Measurements from ENCODE around the gene GTF2F1. TPM values are rescaled to one million over a fixed set of nuclear protein-coding genes. Genes with fewer than 3 reads are reported as not detected.
"Not testable (repeated sequence)": the region's sequence is repeated elsewhere in the genome, so short reads cannot be mapped to it uniquely, and the experiment has no call there.

GTF2F1 gene, protein sequence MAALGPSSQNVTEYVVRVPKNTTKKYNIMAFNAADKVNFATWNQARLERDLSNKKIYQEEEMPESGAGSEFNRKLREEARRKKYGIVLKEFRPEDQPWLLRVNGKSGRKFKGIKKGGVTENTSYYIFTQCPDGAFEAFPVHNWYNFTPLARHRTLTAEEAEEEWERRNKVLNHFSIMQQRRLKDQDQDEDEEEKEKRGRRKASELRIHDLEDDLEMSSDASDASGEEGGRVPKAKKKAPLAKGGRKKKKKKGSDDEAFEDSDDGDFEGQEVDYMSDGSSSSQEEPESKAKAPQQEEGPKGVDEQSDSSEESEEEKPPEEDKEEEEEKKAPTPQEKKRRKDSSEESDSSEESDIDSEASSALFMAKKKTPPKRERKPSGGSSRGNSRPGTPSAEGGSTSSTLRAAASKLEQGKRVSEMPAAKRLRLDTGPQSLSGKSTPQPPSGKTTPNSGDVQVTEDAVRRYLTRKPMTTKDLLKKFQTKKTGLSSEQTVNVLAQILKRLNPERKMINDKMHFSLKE
- total RNA-seq: 10 to 100 TPM; 54.1 to 64.8 TPM
- polyA plus RNA-seq: 10 to 100 TPM; 16.3 to 30.1 (median 20.6) TPM
- 97.6 to 133 (median 114) reads per million in 6 experiments for total RNA-seq

DNA sequence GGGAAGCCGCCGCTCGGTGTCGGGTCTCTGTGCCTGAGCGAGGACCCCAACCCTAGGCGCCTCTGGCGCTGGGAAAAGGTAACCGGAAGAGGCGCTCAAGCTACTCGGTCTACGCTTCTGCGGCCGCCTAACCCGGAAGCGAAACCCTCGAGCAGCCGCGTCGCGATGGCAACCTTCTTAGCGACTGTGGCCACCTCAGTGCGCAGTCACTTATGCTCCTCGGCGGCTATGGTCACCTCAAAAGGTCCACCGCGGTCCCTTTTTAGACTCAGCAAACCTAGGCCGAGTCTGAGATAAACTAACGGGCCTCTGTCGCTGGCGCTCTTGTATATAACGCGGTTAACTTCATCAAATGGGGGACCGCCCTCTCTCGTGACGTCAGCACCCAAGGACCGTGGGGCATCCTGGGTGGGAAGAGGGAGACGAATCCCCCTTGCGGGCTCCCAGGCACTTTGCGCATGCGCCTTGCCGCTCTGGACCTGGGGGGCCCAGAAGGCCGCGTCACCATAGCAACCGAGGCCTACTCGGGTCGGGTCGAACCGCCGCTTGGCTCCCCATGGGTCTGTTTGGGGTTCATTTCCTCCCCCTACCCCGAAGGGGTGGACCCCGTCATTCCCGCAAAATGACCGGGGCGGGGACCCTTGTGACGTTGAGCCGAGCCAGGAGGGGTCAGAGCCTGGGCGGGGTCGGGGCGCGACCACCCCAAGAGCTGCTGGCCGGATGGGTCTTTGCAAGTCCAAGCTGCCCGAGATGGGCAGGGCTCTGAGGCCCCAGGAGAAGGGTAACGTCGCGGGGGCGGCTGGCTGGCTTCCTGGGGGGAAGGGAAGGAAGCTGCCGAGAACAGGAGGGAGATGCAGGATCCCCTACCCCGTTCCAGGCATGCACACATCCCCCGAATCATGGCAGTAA, at the start of gene GTF2F1:
Gene GTF2F1, minus strand, starts transcription at position 91 of the 909 bp plus-strand sequence. CDS start 169 bp downstream, outside the sequence.
- peaks cover 0 to 27% (median 4%) of the 10 kb centered on the region in 3 donors for H3K36me3 Mint-ChIP-seq
- H3K27ac Mint-ChIP-seq: peak within 1 kb of the TSS; percentile 89 to 99 (median 99)
- no peaks in the 10 kb centered on the region for H3K27me3 Mint-ChIP-seq
- DNase-seq (peak; percentile 89 to 99 (median 97)), ATAC-seq (peak; percentile 79 to 82)
- POLR2A ChIA-PET: interaction anchor here (1.0 to 3.3 kb wide), 5 partner anchors 20 to 131 kb away, joined by 4 to 21 read pairs (median 10); partner anchors contain the start of genes ALKBH7, CLPP and KHSRP
- peaks cover 19 to 36% (median 28%) of the 10 kb centered on the region in 4 donors for H3K4me1 Mint-ChIP-seq
- H3K4me3 Mint-ChIP-seq: peak within 1 kb of the TSS; percentile 85 to 96 (median 94)
- no peaks in the 10 kb centered on the region for H3K9me3 Mint-ChIP-seq

DNA sequence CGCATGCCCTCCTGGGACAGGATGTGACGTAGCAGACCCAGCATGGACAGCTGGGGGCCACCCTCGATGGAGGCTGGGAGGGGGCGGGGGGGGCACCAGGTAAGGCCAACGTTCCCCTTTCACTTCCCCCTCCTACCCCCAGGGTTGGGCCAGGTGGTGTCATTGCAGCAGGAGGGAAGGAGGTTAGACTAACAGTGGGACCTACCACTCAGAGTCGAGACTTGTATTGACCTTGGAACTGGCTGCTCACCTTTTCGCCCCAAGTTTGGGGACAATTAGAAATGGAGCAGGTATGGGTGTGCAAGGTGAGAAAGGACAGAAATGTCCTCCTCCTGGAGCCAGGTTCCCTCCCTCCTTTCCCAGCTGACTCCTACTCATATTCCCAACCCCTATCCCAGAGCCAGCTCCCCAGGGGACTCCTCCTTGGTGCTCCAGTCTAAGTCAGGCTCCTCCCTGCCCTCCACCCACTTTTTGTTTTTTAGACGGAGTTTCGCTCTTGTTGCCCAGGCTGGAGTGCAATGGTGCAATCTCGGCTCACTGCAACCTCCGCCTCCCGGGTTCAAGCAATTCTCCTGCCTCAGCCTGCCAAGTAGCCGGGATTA, 49.2 kb upstream of the GTF2F1 start:
- no peaks in the 10 kb centered on the region for H3K9me3 Mint-ChIP-seq
- H3K4me3 Mint-ChIP-seq: no peak overlapping the region
- peaks cover 6 to 14% (median 8%) of the 10 kb centered on the region in 3 donors for H3K36me3 Mint-ChIP-seq
- peaks cover 0 to 2% (median 0%) of the 10 kb centered on the region in 4 donors for H3K4me1 Mint-ChIP-seq
- ATAC-seq: no peak
- no peak overlapping the region for H3K27ac Mint-ChIP-seq
- no peak for DNase-seq
- H3K27me3 Mint-ChIP-seq: no peaks in the 10 kb centered on the region
- POLR2A ChIA-PET: no interaction called here

DNA sequence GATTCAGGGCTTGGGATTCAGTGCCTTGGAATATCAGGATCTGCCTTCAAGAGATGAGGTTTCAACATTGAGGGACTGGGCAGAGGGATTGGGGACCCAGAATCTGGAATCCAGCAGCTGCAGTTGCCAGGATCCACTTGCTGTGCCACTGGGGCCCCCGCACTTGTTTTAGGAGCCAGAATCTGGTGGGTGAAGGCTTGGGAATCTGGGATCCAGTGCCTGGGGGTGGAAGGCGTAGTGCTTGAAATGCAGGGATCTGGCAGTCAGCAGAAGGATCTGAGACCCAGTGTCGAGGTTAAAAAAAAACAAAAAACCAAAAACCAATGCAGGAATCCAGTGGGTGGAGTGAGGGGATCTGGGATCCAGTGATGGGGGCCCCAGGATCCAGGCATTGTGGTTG, 47.9 kb upstream of the GTF2F1 start:
- no peaks in the 10 kb centered on the region for H3K27me3 Mint-ChIP-seq
- H3K4me3 Mint-ChIP-seq: no peak overlapping the region
- H3K9me3 Mint-ChIP-seq: no peaks in the 10 kb centered on the region
- ATAC-seq (no peak), DNase-seq (no peak)
- H3K36me3 Mint-ChIP-seq: peaks cover 0 to 7% (median 0%) of the 10 kb centered on the region in 3 donors
- POLR2A ChIA-PET: no interaction called here
- H3K27ac Mint-ChIP-seq: peak overlapping the region in 4 of 10 donors; percentile 10 to 85 (median 66)
- peaks cover 0 to 2% (median 0%) of the 10 kb centered on the region in 4 donors for H3K4me1 Mint-ChIP-seq

DNA sequence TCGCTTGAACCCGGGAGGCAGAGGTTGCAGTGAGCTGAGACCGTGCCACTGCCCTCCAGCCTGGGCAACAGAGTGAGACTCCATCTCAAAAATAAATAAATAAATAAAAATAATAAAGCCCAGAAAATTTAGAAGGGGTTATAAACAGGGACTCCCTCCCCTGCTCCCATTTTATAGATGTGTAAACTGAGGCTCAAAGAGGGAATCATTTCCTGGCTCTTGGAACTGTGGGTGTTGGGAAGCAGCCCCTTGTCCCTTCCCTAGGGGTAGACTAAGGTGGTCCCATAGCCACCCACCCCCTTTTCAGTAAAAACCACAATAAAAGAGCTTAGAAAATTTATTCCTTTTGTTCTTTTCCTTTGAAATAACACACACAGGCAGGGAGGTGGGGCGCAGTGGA, 46.8 kb upstream of the GTF2F1 start:
- H3K9me3 Mint-ChIP-seq: no peaks in the 10 kb centered on the region
- H3K4me1 Mint-ChIP-seq: peaks cover 0 to 2% (median 0%) of the 10 kb centered on the region in 4 donors
- ATAC-seq (no peak), DNase-seq (no peak)
- peak overlapping the region in 1 of 10 donors; percentile 9 for H3K27ac Mint-ChIP-seq
- no peaks in the 10 kb centered on the region for H3K36me3 Mint-ChIP-seq
- no peak overlapping the region for H3K4me3 Mint-ChIP-seq
- H3K27me3 Mint-ChIP-seq: no peaks in the 10 kb centered on the region
- POLR2A ChIA-PET: no interaction called here

DNA sequence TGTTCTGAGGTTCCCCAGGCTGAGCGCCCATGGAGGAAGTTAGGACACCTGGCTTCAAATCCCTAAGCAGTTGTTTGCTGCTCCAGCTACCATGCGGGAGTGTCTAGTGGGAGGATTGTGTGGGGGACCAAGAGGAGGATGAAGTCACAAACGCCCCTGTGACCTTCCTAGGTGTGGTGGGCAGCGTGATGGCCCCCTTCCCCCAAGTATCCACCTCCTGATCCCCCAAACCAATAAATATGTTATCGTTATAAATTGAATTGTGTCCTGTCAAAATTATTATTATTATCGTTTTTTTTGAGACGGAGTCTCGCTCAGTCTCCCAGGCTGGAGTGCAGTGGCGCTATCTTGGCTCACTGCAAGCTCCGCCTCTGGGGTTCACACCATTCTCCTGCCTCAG, 40.7 kb upstream of the GTF2F1 start, which contains the start of gene SLC25A41:
Gene SLC25A41, minus strand, starts transcription at position 101 of the 400 bp plus-strand sequence. Its CDS starts 70 bp downstream, at position 31.
- ATAC-seq (no peak), DNase-seq (no peak)
- no peak within 1 kb of the TSS for H3K4me3 Mint-ChIP-seq
- H3K27me3 Mint-ChIP-seq: no peaks in the 10 kb centered on the region
- H3K27ac Mint-ChIP-seq: no peak within 1 kb of the TSS
- no peaks in the 10 kb centered on the region for H3K9me3 Mint-ChIP-seq
- POLR2A ChIA-PET: no interaction called here
- peaks cover 2 to 14% (median 8%) of the 10 kb centered on the region in 4 donors for H3K4me1 Mint-ChIP-seq
- no peaks in the 10 kb centered on the region for H3K36me3 Mint-ChIP-seq

DNA sequence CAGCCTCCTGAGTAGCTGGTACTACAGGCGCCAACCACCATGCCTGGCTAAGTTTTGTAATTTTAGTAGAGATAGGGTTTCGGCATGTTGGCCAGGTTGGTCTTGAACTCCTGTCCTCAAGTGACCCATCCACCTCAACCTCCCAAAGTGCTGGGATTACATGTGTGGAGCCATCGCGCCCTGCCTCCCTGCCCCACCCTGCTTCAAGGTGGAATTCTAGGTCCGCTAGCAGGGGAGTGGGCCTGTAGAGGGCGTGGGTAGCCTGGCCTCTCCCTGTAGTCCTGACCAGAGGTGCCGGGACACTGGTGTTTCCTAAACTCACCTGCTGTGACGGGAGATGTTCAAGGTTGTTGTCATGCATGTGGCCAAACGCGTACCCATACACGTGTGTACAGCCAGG, 40.2 kb upstream of the GTF2F1 start:
- POLR2A ChIA-PET: no interaction called here
- no peak overlapping the region for H3K4me3 Mint-ChIP-seq
- H3K36me3 Mint-ChIP-seq: no peaks in the 10 kb centered on the region
- no peak overlapping the region for H3K27ac Mint-ChIP-seq
- H3K4me1 Mint-ChIP-seq: peaks cover 2 to 14% (median 8%) of the 10 kb centered on the region in 4 donors
- H3K27me3 Mint-ChIP-seq: no peaks in the 10 kb centered on the region
- DNase-seq (no peak), ATAC-seq (no peak)
- H3K9me3 Mint-ChIP-seq: no peaks in the 10 kb centered on the region

DNA sequence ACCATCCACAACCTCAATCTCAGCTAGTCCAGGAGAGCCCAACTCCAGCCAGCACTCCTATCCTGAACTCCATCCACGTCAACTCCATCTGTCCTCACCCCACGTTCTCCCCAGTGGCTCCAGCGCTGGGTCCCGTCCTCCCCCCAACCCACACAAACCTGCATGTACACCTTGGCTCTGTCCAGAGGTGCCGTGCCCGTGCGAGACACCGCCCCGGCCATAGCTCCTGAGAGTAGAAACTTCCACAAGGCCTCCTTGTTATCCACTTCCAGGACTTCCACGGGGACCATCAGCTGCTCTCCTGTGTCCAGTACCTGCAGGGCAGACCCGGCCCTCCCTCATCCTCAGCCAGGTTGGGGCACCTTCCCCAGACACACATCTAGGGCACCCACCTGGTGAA, 38.9 kb upstream of the GTF2F1 start:
- Mint-ChIP-seq H3K9me3 (no peaks in the 10 kb centered on the region), H3K36me3 (no peaks in the 10 kb centered on the region), H3K4me1 (peaks cover 2 to 14% (median 8%) of the 10 kb centered on the region in 4 donors), H3K27ac (peak overlapping the region in 2 of 10 donors; percentile 47 to 87), H3K4me3 (peak overlapping the region in 2 of 10 donors; percentile 7 to 26), H3K27me3 (no peaks in the 10 kb centered on the region)
- ATAC-seq (no peak), DNase-seq (no peak)
- POLR2A ChIA-PET: no interaction called here

DNA sequence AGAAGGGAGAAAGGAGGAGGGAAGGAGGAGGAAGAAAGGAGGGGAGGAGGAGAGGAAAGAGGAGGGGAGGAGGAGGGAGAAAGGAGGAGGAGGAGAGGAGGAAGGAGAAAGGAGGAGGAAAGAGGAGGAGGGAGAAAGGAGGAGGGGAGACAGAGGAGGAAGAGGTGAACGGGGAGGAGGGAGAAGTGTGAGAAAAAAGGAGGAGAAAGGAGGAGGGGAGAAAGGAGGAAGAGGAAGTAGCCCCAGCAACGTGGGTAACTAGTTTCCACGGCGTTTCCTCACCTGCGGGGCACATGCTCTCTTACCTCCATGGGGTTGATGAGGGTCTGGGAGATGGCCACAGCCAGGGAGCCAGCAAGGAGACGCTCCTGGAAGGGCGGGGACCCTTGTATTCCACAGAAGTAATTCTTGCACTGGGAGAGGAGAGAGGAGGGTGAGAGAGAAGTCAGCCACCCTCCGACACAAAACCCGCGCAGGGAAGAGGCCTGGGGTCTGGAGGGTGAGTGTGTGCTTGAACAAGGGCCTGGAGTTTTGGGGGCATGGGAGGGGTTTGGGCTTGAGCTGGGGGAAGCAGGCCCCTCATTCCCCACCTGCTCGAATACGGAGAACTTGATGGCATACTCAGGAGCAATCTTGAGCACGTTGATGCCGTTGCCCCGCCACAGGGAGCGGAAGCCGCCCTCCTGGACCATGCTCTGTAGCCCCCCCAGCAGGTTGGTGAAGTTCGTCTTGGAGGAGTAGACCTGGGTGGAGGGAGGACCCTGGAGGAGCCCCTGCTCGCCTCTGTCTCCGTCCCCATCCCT, 36.7 kb upstream of the GTF2F1 start:
- DNase-seq: no peak
- ATAC-seq: no peak
- peaks cover 12 to 25% (median 17%) of the 10 kb centered on the region in 4 donors for H3K4me1 Mint-ChIP-seq
- no peak overlapping the region for H3K27ac Mint-ChIP-seq
- H3K27me3 Mint-ChIP-seq: no peaks in the 10 kb centered on the region
- H3K9me3 Mint-ChIP-seq: peaks cover 0 to 2% (median 0%) of the 10 kb centered on the region in 9 donors
- H3K36me3 Mint-ChIP-seq: no peaks in the 10 kb centered on the region
- POLR2A ChIA-PET: no interaction called here
- H3K4me3 Mint-ChIP-seq: peak overlapping the region in 8 of 10 donors; percentile 19 to 76 (median 56)

DNA sequence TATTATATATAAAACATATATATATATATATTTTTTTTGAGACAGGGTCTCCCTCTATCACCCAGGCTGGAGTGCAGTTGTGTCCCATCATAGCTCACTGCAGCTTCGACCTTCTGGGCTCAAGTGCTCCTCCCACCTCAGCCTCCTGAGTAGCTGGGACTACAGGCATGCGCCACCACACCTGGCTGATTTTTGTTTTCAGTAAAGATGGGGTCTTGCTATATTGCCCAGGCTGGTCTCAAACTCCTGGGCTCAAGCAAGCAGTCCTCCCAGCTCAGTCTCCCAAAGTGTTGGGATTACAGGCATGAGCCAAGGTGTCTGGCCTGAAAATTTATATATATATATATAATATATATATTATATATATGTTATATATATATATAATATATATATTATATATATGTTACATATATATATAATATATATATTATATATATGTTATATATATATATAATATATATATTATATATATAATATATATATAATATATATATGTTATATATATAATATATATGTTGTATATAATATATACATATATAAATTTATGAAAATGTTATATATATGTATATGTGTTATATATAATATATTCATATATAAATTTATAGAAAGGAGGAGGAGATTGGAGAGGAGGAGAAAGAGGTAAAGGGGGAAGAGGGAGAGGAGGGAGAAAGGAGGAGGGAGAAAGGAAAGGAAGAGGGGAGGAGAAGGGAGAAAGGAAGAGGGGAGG, 35.9 kb upstream of the GTF2F1 start:
- Mint-ChIP-seq H3K4me1 (peaks cover 12 to 26% (median 17%) of the 10 kb centered on the region in 4 donors), H3K4me3 (peak overlapping the region in 1 of 10 donors; percentile 62)
- H3K9me3 Mint-ChIP-seq, DNase-seq, H3K27me3 Mint-ChIP-seq, H3K36me3 Mint-ChIP-seq, H3K27ac Mint-ChIP-seq, ATAC-seq: not testable (repeated sequence)
- POLR2A ChIA-PET: interaction anchor here (1.6 kb wide), 1 partner anchor 9 kb away, joined by 6 read pairs; no protein-coding TSS in a partner anchor

DNA sequence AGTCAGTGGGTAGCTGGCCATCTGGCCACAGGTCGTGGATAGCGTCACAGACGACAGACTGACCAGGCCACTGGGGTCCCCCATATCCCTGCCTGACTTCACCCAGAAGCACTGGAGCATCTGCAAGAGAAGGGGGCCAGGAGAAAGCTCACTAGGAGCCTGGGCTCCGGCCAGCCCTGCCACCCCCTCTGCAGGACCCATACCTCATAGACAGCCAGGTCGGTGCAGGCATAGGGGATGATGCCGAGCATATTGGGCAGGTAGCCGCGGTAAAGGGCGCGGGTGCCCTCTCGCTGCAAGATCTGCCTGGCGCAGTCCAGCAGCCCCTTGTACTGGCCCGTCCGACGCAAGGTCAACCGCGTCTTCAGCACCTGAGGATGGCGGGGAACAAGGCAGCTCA, 34.2 kb upstream of the GTF2F1 start:
- Mint-ChIP-seq H3K9me3 (peaks cover 0 to 2% (median 0%) of the 10 kb centered on the region in 9 donors), H3K27ac (no peak overlapping the region), H3K27me3 (no peaks in the 10 kb centered on the region), H3K4me3 (no peak overlapping the region), H3K36me3 (peaks cover 0 to 2% (median 0%) of the 10 kb centered on the region in 3 donors), H3K4me1 (peaks cover 18 to 43% (median 34%) of the 10 kb centered on the region in 4 donors)
- ATAC-seq (no peak), DNase-seq (no peak)
- POLR2A ChIA-PET: interaction anchor here (1.6 to 2.9 kb wide), 2 partner anchors 11 to 54 kb away, joined by 6 to 23 read pairs; partner anchors contain the start of gene DENND1C
